Keratinocyte (primary cell): ENCODE data around the gene ADAMTS2.
"Not testable (repeated sequence)": the region's sequence is repeated elsewhere in the genome, so short reads cannot be mapped to it uniquely, and the experiment has no call there.

Experiments used
- EZH2 ChIP-seq: IDR thresholded peaks from one replicate; pipeline ENCODE4 v1.6.1; 2012; ENCODE audit warnings: inconsistent platforms, mild to moderate bottlenecking, low read length, moderate library complexity
- TF ChIP-seq, protein P1 (sequence below), 3 experiments: IDR thresholded peaks in 1 of 3; conservative IDR thresholded peaks in 1 of 3; optimal IDR thresholded peaks in 1 of 3; 2 replicates in 2 of 3; 3 replicates in 1 of 3; pipeline versions ENCODE3 to v1.5.1; 2011; ENCODE audit warnings: low read length in 3 of 3, mild to moderate bottlenecking in 3 of 3, moderate library complexity in 2 of 3, control low read depth in 1 of 3, inconsistent platforms in 1 of 3; ENCODE audit not compliant: insufficient read depth in 2 of 3; ENCODE audit errors: extremely low read depth in 1 of 3

DNA sequence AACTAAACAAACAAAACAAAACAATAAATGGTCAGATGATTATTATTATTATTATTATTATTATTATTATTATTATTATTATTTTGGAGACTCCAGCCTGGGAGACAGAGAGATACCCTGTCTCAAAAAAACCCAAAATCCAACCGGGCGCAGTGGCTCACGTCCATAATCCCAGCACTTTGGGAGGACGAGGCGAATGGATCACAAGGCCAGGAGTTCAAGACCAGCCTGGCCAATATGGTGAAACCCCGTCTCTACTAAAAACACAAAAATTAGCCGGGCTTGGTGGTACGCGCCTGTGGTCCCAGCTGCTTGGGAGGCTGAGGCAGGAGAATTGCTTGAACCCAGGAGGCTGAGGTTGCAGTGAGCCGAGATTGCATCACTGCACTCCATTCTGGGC lies 61.4 kb downstream of the ADAMTS2 start:
- TF ChIP-seq, protein P1, sequence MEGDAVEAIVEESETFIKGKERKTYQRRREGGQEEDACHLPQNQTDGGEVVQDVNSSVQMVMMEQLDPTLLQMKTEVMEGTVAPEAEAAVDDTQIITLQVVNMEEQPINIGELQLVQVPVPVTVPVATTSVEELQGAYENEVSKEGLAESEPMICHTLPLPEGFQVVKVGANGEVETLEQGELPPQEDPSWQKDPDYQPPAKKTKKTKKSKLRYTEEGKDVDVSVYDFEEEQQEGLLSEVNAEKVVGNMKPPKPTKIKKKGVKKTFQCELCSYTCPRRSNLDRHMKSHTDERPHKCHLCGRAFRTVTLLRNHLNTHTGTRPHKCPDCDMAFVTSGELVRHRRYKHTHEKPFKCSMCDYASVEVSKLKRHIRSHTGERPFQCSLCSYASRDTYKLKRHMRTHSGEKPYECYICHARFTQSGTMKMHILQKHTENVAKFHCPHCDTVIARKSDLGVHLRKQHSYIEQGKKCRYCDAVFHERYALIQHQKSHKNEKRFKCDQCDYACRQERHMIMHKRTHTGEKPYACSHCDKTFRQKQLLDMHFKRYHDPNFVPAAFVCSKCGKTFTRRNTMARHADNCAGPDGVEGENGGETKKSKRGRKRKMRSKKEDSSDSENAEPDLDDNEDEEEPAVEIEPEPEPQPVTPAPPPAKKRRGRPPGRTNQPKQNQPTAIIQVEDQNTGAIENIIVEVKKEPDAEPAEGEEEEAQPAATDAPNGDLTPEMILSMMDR (optimal IDR thresholded peaks at IDR 0.05 in 1 of 3, IDR thresholded peaks at IDR 0.05 in 1 of 3, conservative IDR thresholded peaks at IDR 0.05 in 1 of 3; ENCODE audit: extremely low read depth in 1 of 3, insufficient read depth in 2 of 3, low read length in 3 of 3) = not testable (repeated sequence)
- TF ChIP-seq EZH2 = not testable (repeated sequence)
